Muscle of arm (tissue), 12 donors: ENCODE measurements around the gene ARMC9. TPM values are rescaled to one million over a fixed set of nuclear protein-coding genes. Genes with fewer than 3 reads are reported as not detected.
A peak's percentile ranks its signal among the peaks of the same experiment; 100 is the strongest.

Experiments used
- DNase-seq: peaks from one replicate; pipeline ENCODE4 v3.0.0-alpha.2; 2013
- polyA plus RNA-seq, 12 donors: library from polyadenylated mRNA; unstranded; fragments of 120-200 nt; gene quantifications; one replicate each; pipeline ENCODE4 v1.2.1, GENCODE V29; 2013; ENCODE audit not compliant: insufficient read length in 12 of 12

The ARMC9 gene
- polyA plus RNA-seq, 12 donors, result 3.3 to 10.0 (median 5.5) TPM; not detected in 1

DNA sequence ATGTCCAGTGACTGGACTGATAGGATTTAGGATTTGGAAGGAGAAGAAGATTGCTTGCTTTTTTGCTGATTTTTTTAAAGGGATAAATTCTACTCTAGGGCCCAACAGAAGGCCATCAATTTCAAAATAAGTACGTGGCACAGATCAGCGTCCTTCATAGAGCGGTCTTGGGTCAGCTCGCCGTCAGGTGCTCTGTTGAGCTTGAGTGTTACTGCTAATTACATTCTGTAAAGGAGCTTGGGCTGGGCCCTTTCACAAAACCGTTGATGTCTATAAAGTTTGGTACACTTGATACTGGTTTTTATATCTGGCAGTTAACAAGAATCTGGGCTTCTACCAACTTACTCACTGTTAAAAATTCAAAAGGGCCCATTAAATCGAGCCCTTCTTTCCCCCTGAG, 45.4 kb downstream of the ARMC9 start:
- DNase-seq, result no peak

DNA sequence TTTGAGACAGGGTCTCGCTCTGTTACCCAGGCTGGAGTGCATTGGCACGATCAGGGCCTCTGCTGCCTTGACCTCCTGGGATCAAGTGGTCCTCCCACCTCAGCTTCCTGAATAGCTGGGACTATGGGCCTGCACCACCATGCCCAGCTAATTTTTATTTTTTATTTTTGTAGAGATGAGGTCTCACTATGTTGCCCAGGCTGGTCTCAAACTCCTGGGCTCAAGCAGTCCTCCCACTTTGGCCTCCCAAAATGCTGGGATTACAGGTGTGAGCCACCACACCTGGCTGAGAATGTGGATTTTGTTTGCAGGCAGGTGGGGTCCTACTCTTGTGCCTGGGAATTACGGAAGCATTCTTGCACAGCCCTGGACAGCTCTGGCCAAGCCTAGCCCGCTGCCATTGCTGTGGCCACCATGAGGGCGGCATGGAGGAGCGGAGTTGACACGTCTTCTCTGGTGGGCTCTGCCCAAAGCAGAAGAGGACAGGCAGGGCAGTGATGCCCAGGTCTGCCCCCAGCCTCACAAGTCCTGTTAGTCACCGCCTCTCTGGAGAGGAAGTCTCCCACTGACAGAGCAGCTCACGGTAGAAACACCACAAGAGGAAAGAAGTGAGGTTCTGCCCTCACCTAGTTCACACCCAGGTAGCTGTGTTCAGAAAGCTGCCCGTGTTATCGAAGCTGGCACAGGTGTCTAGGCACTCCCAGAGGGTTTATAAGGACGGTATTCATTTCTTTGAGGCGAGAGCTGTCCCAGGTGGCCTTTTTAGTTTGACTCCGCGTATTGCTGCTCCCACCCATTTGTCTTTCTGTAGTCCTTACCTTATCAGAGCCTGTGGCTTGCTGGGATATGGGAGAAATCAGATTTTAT, 46.2 kb downstream of the ARMC9 start:
- no peak for DNase-seq

DNA sequence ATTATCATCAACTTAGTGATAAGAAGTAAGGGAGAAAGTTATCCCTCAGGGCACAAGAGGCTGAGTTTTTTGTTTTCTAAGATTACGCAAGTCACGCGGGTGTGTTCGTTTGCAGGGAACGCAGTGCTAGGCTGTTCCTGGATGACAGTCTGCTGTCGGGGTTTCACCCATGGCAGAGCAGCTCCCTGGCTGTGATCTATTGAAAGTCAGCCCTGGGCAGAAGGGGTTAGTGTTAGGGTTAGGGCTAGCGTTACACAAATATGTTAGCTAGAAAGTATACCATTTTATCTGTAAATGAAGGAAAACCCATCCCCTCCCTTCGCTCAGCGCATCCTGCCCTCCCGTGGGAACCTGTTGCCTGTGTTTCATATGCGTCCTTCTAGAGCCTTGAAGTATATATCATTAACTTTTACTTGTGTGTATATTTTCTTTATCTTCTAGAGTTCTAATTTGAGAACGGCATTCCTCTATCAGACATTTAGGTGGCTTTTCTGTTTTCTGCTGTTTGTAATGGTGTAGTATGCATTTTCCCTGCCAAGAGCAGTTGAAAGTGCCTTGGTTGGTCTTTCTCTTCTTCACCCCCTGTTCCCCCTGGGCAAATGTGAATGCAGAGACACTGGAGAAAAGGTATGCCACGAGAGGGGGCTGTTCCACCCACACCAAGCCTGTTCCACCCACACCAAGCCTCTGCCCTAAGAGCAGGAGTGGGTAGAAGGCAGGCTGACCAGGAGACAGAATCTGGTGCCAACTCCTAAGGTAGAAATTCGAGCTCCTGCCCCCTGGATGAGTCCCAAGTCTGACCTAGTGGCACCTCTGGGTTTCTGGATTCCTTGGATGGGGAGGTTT, 47.0 kb downstream of the ARMC9 start:
- DNase-seq, result no peak

DNA sequence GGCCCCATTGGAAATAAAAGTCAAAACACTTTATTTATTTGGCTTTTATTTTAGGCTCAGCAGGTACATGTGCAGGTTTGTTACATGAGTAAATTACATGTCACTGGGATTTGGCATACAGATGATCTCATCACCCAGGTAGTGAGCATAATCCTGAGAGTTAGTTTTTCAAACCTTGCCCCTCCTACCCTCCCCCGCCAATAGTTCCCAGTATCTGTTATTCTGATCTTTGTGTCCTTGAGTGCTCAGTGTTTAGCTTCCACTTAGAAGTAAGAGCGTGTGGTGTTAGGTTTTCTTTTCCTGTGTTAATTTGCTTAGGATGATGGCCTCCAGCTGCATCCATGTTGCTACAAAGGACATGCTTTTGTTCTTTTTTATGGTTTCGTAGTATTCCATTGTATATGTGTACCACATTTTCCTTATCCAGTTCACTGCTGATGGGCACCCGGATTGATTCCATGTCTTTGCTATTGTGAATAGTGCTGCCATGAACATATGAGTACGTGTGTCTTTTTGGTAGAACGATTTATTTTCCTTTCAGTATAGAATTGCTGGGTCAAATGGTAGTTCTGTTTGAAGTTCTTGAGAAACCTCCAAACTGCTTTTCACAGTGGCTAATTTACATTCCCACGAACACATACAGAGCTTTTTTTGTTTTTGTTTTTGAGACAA, 47.9 kb downstream of the ARMC9 start:
- DNase-seq, result no peak

DNA sequence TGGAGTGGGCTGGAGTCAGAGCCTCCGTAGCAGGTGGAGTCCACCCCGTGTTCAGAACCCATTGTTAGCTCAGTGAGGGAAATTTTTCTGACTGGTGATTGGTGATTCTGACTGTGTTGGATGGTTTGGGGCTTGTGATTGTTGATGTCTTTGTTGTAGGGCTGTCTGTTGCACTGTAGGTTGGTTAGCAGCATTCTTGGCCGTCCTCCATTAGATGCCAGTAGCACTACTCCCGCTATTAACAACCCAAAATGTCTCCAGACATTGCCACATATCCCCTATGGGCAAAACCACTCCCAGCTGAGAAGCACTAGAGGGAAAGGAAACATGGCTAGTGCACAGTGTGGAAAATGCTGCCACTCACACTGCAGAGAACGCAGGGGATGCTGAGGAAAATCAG, 51.7 kb downstream of the ARMC9 start:
- DNase-seq, result no peak

DNA sequence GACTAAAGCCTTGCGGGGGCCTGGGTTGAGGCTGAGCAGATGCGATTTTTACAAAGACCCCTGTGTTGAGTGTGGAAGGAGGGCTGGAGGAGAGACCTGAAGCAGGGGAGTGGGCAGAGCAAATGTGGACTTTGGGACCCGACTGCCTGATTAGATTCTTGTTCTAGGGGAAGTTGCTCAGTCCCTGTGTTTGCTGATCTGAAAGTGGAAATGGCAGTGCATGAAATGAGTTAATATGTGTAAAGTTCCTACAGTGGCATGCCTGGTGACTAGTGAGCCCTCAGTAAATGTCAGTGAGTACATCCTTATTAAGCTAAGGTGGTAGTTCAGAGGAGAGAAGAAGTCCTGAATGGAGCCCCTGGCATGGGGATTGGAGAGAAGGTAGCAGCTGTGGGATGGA, 52.3 kb downstream of the ARMC9 start:
- DNase-seq, result no peak

DNA sequence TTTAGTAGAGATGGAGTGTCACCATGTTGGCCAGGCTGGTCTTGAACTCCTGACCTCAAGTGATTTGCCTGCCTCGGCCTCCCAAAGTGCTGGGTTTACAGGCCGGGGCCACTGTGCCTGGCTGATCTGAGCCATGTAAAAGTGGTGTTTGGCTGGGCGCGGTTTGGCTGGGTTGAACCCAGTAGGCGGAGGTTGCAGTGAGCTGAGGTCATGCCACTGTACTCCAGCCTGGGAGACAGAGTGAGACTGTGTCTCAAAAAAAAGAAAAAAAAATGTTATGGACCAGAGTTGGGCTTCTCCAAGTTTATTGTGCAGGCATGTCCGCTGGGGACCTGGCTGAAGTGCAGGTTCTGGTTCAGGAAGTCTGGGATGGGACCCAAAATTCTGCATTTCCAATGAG, 54.9 kb downstream of the ARMC9 start:
- peak; percentile 19 for DNase-seq

DNA sequence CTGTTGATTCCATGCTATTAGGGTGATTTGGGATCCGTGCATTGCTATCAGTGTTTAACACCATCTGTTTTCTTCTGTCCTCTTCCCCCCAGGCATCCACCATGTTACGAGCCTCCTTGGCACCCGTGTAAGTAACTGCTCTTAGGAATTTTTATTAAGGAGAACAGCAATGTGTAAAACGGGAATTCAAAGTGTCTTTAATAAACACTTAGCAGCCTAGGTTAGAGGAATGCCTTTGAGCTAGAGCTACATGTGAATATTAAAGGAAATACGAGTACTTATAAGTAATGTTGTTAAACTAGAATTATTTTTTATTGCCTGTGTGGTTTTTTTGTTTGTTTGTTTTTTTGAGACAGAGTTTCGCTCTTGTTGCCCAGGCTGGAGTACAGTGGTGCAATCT, 58.1 kb downstream of the ARMC9 start:
- DNase-seq, result no peak

DNA sequence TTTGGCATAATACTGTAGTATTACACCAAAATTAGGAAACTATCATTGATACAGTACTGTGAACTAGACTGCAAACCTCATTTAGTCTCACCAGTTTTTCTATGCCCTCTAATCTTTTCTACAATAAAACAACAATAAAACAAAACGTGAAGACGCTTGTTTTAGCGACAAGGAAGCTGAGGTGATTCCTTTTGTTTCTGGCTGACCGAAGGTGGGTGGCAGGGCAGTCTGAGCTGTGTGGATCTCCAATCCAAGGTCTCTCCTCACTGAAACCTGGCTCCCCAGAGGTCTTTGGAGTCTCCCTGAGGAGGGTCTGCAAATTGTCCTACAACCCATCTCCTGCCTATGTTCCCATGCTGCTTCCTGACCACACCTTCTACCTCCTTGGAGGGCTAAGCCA, 59.3 kb downstream of the ARMC9 start:
- no peak for DNase-seq

DNA sequence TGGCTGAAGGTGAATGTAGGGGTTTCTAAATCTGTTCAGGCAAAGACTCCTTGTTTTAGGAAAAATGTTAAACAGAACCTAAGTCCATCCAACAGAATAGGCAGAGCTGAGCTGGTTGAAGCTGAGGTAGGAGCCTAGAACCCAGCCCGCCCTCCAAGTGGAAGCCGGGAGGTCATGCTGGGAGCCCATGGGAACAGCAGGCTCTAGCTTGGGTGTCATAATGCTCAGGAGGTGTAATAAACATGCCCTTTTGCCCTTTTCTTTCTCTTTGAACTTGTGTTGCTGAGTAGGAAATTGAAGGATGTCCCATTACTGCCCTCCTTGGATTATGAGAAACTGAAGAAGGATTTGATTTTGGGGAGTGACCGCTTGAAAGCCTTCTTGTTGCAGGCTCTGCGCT, 60.3 kb downstream of the ARMC9 start:
- DNase-seq, result no peak

DNA sequence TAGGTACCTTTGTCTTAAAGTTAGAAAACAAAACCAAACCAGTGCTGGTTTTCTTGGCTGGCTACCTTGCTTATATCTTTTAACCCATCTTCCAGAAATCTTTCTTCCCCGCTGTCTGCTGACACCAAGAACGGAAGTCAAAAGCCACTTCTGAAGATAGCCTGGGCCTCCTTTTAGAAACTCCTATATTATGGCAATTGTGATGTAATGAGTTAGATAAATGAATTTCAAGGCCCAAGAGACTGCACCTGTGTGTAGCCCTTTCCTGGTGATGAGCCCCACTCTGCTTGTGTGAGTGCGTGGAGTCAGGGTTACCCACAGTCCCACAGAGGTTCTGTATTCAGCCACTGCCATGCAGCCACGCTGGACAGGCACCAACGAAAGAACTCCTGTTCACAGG, 60.7 kb downstream of the ARMC9 start:
- no peak for DNase-seq

DNA sequence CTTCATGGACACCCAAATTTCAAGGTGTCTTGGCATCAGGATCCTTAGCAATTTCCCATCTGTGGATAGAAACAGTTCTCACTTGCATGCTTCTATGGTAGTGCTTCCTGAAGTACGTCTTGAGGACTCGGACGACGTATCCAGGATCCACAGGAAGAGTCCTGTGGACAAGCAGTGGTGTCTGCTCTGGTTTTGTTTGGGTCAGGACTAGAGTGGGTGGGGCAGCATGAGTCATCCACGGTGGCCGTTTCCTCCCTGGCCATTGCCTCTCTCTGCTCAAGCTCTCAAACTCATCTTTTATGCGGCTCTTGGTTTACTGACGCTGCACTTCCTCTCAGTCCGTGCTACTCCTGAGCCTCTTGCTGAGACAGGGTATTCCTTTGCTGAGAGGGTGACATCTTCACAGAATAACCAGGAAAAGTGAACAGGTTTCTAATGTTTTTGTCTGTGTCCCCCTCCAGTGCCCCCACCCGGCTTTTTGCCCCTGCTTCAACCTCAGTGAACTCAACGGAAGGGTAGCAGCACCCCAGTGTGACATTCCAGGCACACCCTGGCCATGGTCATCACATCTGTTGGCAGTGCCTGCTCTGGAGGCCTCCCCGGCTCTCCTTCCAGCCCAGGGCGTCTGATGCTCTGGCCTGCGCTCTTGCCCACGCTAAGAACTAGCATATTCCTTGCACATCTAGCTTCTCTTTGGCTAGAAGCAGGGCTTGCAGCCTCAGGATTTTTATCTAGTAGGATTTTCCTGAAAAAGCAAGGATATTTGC, 62.2 kb downstream of the ARMC9 start:
- DNase-seq, result no peak

DNA sequence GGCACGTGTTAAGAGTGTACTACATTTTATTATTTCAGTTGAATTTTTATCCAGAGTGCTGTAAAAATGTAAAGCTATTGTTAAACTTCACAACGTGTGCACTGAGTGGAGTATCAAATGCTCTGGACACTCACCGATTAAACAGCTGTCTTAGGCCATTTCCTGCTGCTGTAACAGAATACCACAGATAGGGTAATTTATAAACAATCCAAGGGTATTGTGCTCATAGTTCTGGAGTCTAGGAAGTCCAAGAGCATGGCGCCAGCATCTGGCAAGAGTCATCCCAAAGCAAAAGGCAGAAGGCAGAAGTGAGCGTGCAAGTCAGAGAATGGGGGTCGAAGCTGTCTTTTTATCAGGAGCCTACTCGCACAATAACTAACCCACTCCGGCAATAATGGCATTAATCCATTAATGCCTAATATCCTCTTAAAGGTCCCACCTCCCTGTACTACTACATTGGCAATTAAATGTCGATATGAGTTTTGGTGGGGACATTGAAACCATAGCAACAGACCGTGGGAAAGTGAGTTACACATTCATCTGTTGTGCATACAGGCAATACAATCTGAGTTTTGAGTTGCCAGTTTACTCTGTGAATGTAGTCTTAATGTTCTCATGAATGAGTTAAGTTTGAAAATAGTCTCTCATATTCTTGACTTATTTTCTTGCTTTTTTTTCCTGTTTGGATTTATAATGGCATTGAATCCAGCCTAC, 64.8 kb downstream of the ARMC9 start:
- DNase-seq, result no peak

DNA sequence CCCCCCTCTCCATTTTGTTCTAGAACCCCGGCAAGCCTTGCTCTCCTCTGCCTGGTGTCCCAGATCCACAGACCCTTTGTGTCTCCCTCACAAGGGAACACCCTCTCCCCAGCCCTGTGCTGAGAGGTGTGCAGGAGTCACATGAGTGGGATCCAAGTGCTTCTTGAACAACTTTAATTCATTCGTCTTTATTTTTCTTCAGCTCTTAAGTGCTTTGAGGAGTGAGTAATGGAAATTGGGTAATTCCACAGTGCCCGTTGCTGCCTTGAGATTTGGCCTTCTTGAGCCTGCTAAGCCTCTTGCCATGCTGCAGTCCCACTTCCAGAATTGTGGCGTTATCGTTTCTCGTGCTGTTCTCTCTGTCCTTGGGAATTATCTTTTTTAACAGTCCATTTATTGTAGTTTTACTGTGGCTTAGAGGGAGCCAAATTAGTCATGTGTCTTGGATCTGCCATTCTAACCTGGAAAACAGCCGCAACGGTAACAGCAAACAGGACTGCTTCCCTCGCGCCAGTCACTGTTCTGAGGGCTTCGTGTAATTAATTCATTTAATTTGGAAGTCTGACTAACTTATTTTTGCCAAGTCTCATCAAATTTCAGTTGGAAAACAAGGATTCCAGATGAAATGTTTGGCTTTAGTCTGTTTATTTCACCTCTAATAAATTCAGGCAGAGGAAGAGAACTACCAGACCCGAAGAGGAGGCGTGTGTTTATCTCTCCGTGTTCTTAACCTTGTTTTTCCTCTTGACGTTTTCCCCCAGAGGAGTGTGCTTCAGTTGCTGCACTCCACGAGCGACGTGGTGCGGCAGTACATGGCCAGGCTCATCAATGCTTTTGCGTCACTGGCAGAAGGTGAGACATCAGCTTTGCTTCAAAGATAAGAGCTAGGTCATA, 72.0 kb downstream of the ARMC9 start:
- no peak for DNase-seq

DNA sequence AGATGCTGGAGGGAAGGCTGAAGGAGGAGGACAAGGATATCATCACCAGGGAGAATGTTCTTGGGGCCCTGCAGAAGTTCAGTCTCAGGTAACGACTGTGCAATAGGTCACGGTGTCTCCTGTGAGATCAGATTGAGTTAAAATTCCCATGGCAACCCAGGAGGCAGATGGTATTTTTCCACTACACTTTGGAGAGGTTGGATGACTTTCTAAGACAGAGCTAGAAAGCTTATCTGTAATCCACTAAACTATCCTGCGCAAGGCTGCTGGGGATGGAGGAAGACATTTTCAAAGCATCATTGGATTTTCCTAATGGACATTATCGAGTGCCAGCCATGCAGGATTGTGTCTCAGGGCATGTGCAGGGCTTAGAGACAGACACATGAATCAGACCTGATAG, 74.6 kb downstream of the ARMC9 start:
- no peak for DNase-seq

DNA sequence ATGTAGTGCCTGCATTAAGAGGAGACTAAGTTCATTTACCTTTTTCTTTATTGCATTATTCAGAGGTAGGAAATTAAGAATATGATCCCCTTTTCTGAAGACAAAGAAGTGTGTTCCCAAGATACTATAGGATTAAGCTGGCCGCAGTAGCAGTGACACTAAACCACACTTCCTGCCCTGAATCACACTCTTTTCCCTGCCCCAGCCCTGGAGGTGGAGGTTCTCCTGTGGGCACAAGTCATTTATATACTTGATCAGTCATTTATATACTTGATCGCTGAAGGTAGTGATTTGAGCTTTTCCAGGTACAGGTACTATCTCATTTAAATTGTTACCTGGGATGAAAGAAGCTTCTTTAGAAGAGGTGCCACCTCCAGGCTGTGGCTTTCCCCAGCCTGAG, 78.6 kb downstream of the ARMC9 start:
- no peak for DNase-seq

DNA sequence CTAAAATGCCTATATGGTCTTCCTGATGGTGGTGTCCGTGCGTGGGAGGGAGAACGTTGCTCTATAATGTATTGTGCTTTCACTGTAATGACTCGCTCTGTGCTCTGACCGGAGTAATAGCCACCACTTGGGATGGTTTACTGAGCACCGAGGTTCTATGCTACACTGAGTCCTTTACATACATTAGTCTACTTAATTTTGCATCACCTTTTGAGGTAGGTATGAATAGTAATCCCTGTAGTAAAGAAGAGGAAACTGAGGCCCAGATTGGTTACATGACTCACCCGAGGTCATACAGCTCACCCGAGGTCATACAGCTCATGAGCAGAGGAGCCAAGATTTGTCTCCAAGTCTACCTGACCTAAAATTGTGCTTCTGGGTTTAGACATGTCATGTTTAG, 79.5 kb downstream of the ARMC9 start:
- no peak for DNase-seq

DNA sequence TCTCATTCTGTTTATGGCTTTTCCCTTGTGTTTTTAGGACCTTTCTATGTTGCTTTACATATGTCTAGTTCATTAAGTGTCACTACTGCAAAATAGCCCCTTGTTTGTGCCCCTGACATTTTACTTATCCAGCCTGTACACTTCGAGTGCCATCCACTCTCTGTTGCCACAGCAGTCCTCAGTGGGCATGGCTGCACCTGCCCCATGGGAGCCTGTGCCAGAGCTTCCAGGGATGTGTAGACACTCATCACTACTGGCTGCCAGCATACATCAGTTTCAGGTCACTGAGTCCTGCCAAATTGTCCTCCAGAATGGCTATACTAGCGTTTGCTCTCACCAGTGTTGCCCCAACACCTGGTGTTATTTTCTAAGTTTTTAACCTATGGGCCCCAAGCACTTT, 80.4 kb downstream of the ARMC9 start:
- DNase-seq, result no peak

DNA sequence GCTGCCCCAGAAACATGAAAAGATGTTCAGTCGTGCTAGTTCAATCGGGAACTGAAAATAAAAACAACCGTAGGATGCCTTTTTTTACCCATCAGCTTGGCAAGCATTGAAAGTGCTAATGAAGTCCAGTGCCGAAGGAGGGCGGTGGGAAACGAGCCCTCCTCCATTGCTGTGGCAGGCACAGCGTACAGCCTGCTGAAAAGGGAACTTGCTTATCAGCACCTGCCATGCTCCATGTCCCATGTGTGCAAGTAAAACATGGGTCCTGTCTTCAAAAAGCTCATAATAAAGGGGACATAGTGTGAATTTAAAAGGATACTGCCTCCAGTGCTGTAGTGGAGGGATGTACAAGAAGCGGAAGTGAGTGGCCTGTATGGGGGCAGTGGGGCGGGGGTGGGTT, 82.4 kb downstream of the ARMC9 start:
- no peak for DNase-seq

DNA sequence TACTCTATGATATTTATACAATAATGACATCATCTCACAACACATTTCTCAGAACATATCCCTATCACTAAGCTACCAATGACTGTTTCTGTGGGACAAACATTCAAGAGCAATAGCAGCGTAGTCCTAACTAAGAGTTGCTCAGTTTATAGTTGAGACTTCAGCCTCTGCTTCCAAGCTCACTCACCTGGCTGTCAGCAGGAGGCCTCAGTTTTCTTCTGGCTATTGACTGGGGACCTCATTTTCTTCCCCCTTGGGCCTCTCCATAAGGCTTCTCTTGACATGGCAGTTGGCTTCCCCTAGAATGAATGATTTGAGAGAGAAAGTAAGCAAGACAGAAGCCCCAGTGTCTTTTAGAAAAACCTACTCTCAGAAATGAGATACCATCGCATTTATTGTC, 85.9 kb downstream of the ARMC9 start:
- no peak for DNase-seq
